GM19467 (cell line): ENCODE measurements around the gene SLCO3A1.

Source experiments
- ATAC-seq: cut with Tn5 transposase; IDR thresholded peaks from one replicate; pipeline ENCODE4 v1.9.1; 2021; ENCODE audit warnings: mild to moderate bottlenecking, moderate library complexity; ENCODE audit not compliant: unreplicated experiment

The SLCO3A1 gene

GRCh38 chr15:92118936-92119325, 265.4 kb downstream of the SLCO3A1 start:
- ATAC-seq, result no peak

- no peak for ATAC-seq
Measured at GRCh38 chr15:92120094-92120795, 266.7 kb downstream of the SLCO3A1 start.

GRCh38 chr15:92121047-92121446, 267.5 kb downstream of the SLCO3A1 start:
- ATAC-seq, result no peak

- ATAC-seq, result no peak
Measured at GRCh38 chr15:92122259-92122658, 268.8 kb downstream of the SLCO3A1 start.

GRCh38 chr15:92123962-92124656, 270.6 kb downstream of the SLCO3A1 start:
- ATAC-seq, result no peak

GRCh38 chr15:92124657-92125010, 271.1 kb downstream of the SLCO3A1 start:
- no peak for ATAC-seq

GRCh38 chr15:92128788-92129187, 275.3 kb downstream of the SLCO3A1 start:
- ATAC-seq, result no peak

GRCh38 chr15:92130244-92130643, 276.7 kb downstream of the SLCO3A1 start:
- no peak for ATAC-seq

GRCh38 chr15:92130906-92131305, 277.4 kb downstream of the SLCO3A1 start:
- ATAC-seq, result no peak

GRCh38 chr15:92132982-92133755, 279.7 kb downstream of the SLCO3A1 start:
- no peak for ATAC-seq

GRCh38 chr15:92140796-92141195, 287.3 kb downstream of the SLCO3A1 start:
- no peak for ATAC-seq

- no peak for ATAC-seq
Measured at GRCh38 chr15:92141607-92142006, 288.1 kb downstream of the SLCO3A1 start.

- no peak for ATAC-seq
Measured at GRCh38 chr15:92142242-92143232, 289.0 kb downstream of the SLCO3A1 start.

- no peak for ATAC-seq
Measured at GRCh38 chr15:92143765-92144164, 290.3 kb downstream of the SLCO3A1 start.

- no peak for ATAC-seq
Measured at GRCh38 chr15:92146511-92147150, 293.1 kb downstream of the SLCO3A1 start.

GRCh38 chr15:92149029-92149428, 295.5 kb downstream of the SLCO3A1 start:
- ATAC-seq, result no peak

GRCh38 chr15:92149465-92149864, 296.0 kb downstream of the SLCO3A1 start:
- ATAC-seq, result no peak

- no peak for ATAC-seq
Measured at GRCh38 chr15:92151168-92151567, 297.7 kb downstream of the SLCO3A1 start.

- ATAC-seq, result no peak
Measured at GRCh38 chr15:92151741-92152140, 298.2 kb downstream of the SLCO3A1 start.

- no peak for ATAC-seq
Measured at GRCh38 chr15:92152983-92153382, 299.5 kb downstream of the SLCO3A1 start.
